Stomach (tissue), 4 donors: ENCODE results near the gene RUNX1.

ENCODE experiments used
- EP300 ChIP-seq: sonication (generic); formaldehyde crosslinking; IDR thresholded peaks from one replicate; pipeline ENCODE4 v1.6.1; 2017; ENCODE audit warnings: antibody characterized with exemption
- POLR2A ChIP-seq, 4 donors: fragments of 450-650 bp; IDR thresholded peaks; one replicate each; pipeline ENCODE4 v1.6.1; 2016; ENCODE audit warnings: antibody characterized with exemption in 4 of 4, control low read depth in 2 of 4, mild to moderate bottlenecking in 1 of 4, moderate library complexity in 1 of 4
- POLR2AphosphoS5 ChIP-seq, 3 donors: sonication (generic); formaldehyde crosslinking; IDR thresholded peaks; one replicate each; pipeline ENCODE4 v1.6.1; 2016; ENCODE audit warnings: antibody characterized with exemption in 3 of 3
- TF ChIP-seq, protein P1 (sequence below), 7 experiments: fragments of 450-650 bp in 4 of 7; fragments of 200-600 bp in 3 of 7; sonication (generic) in 3 of 7; IDR thresholded peaks; one replicate each; pipeline ENCODE4 v1.5.1; 2016 to 2019; ENCODE audit warnings: antibody characterized with exemption in 7 of 7, control low read depth in 2 of 7, mild to moderate bottlenecking in 1 of 7

DNA sequence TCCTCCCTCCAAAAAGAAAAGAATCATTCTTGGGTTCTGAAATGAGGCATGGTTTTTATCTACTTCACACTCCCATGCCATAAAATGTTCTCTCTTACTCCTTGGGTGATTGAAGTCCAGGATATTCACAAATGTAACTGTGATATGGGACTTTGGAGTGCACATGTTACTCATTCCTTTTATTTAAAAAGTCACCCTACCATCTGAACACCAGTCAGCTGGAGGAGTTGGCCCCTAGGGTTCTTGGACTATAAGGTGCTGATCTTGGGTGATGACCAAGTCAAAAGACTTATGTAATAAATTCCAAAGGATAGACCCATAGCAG lies 251.9 kb downstream of the RUNX1 start:
- no peak for TF ChIP-seq EP300
- TF ChIP-seq, protein P1, sequence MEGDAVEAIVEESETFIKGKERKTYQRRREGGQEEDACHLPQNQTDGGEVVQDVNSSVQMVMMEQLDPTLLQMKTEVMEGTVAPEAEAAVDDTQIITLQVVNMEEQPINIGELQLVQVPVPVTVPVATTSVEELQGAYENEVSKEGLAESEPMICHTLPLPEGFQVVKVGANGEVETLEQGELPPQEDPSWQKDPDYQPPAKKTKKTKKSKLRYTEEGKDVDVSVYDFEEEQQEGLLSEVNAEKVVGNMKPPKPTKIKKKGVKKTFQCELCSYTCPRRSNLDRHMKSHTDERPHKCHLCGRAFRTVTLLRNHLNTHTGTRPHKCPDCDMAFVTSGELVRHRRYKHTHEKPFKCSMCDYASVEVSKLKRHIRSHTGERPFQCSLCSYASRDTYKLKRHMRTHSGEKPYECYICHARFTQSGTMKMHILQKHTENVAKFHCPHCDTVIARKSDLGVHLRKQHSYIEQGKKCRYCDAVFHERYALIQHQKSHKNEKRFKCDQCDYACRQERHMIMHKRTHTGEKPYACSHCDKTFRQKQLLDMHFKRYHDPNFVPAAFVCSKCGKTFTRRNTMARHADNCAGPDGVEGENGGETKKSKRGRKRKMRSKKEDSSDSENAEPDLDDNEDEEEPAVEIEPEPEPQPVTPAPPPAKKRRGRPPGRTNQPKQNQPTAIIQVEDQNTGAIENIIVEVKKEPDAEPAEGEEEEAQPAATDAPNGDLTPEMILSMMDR (IDR thresholded peaks at IDR 0.05), result no peak
- TF ChIP-seq POLR2AphosphoS5 (IDR thresholded peaks at IDR 0.05), result no peak
- TF ChIP-seq POLR2A (IDR thresholded peaks at IDR 0.05), result no peak
